Activated CD8-positive, alpha-beta T cell treated with anti-CD3 and anti-CD28 coated beads for 36 hours (primary cell): Measurements from ENCODE around the gene NEUROG3. TPM values are rescaled to one million over a fixed set of nuclear protein-coding genes. Genes with fewer than 3 reads are reported as not detected.

Experiments used
- ATAC-seq: fragments of 200-7000 bp; cut with Tn5 transposase; one replicate; pipeline ENCODE4 v1.10.0; 2021; ENCODE audit warnings: mild to moderate bottlenecking, moderate library complexity
- CTCF ChIA-PET: fragments of 350-600 bp; sonication (Branson Sonifier 250); formaldehyde crosslinking; loops from one replicate; lab custom pipeline; 2021; ENCODE audit warnings: antibody characterized with exemption; lab: Charles Lee
- POLR2A ChIA-PET: fragments of 350-600 bp; sonication (Branson Sonifier 250); formaldehyde crosslinking; loops from one replicate; lab custom pipeline; 2021; ENCODE audit warnings: antibody characterized with exemption; lab: Charles Lee
- DNase-seq: peaks from one replicate; pipeline ENCODE4 v3.0.0-alpha.2; 2020
- H3K27ac Mint-ChIP-seq: one replicate; pipeline ENCODE4 v1.8.0; 2021; ENCODE audit warnings: mild to moderate bottlenecking, mixed read lengths
- H3K27me3 Mint-ChIP-seq: one replicate; pipeline ENCODE4 v1.8.0; 2021; ENCODE audit warnings: mixed read lengths
- H3K36me3 Mint-ChIP-seq: one replicate; pipeline ENCODE4 v1.8.0; 2021; ENCODE audit warnings: low read depth, mixed read lengths
- H3K4me1 Mint-ChIP-seq: one replicate; pipeline ENCODE4 v1.8.0; 2021; ENCODE audit warnings: low read depth, mixed read lengths
- H3K4me3 Mint-ChIP-seq: one replicate; pipeline ENCODE4 v1.8.0; 2021; ENCODE audit warnings: mild to moderate bottlenecking, moderate library complexity, mixed read lengths
- H3K9me3 Mint-ChIP-seq: one replicate; pipeline ENCODE4 v1.8.0; 2021; ENCODE audit warnings: mixed read lengths
- intact Hi-C: fragments of 100-400 bp; cut with micrococcal nuclease; formaldehyde crosslinking; loops from one replicate; pipeline ENCODE4 v1.10.0; 2022
- total RNA-seq, 2 experiments: library from RNA; stranded (reverse); gene quantifications; one replicate each; pipeline ENCODE4 v1.2.3, GENCODE V29; 2021
- TF ChIP-seq, protein P1 (sequence below): fragments of 200-600 bp; IDR thresholded peaks from one replicate; pipeline ENCODE4 v1.8.0; 2022; ENCODE audit warnings: antibody characterized with exemption, mild to moderate bottlenecking

Gene NEUROG3
- total RNA-seq, 2 experiments from 2014 or later = 1.3 to 2.3 TPM

DNA sequence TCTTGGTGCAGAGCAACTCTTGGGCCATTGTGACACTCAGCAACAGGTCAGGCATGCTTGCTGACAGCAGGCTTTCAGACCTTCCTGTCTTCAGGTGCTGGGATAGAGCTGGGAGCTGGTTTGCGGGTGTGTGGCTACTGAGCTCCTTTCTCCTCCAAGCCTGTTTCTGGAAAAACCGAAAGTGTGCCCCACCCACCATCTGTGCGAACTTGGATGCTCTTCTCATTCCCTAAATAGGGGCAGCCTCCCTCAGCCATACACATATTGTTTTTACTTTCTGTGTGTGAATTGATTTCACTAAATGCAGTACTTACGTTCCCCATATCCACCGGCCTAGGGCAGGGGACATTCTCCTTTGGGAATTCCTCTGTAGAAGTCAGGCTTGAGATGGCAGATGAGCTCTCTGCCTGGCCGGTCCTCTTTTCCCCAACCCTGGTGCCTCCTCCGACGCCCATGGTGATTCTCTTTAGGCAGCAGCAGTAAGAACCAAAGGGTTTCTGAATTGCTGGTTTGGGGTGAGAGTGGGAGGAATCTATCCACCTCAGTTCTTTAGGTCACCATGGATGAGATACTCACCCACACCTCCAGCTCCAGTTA is 6.3 kb upstream of the NEUROG3 start:
- Mint-ChIP-seq H3K27me3 (peaks cover 54% of the 10 kb centered on the region), H3K4me1 (peaks cover 3% of the 10 kb centered on the region), H3K4me3 (no peak overlapping the region), H3K27ac (no peak overlapping the region), H3K9me3 (no peaks in the 10 kb centered on the region), H3K36me3 (no peaks in the 10 kb centered on the region)
- DNase-seq (no peak), ATAC-seq (no peak)
- POLR2A ChIA-PET = no interaction called here
- CTCF ChIA-PET = interaction anchor here (2.0 kb wide), 1 partner anchor 64 kb away, joined by 4 read pairs; no protein-coding TSS in a partner anchor
- TF ChIP-seq, protein P1, sequence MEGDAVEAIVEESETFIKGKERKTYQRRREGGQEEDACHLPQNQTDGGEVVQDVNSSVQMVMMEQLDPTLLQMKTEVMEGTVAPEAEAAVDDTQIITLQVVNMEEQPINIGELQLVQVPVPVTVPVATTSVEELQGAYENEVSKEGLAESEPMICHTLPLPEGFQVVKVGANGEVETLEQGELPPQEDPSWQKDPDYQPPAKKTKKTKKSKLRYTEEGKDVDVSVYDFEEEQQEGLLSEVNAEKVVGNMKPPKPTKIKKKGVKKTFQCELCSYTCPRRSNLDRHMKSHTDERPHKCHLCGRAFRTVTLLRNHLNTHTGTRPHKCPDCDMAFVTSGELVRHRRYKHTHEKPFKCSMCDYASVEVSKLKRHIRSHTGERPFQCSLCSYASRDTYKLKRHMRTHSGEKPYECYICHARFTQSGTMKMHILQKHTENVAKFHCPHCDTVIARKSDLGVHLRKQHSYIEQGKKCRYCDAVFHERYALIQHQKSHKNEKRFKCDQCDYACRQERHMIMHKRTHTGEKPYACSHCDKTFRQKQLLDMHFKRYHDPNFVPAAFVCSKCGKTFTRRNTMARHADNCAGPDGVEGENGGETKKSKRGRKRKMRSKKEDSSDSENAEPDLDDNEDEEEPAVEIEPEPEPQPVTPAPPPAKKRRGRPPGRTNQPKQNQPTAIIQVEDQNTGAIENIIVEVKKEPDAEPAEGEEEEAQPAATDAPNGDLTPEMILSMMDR = no peak
- intact Hi-C loops = no loop called here

DNA sequence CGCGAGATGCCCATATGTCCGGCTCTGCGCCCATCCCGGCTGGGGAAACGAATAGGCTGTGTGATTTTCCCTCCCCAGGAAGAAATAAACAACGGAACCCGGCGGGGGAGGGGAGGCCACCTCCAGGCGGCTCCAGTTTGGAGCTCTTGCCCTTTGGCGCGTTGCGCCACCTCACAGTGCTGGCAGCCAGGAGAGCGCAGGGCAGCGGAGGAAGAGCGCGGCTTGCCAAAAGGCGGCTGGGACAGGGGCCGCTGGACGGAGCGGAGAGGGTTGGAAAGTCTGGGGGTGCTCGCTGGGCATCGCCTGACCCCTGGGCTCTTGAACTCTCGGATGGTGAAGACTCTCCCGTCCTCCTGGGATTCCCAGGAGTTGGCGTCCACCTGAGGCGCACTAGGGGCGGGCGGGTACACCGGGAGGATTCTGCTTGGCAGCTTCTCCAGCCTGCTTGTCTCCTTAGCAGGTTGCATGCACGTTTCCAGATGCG is 5.3 kb upstream of the NEUROG3 start:
- TF ChIP-seq, protein P1 = no peak
- Mint-ChIP-seq H3K4me1 (peaks cover 11% of the 10 kb centered on the region), H3K4me3 (no peak overlapping the region), H3K27me3 (peaks cover 64% of the 10 kb centered on the region), H3K36me3 (no peaks in the 10 kb centered on the region), H3K9me3 (no peaks in the 10 kb centered on the region), H3K27ac (no peak overlapping the region)
- intact Hi-C loops = no loop called here
- CTCF ChIA-PET = interaction anchor here (2.0 kb wide), 1 partner anchor 63 kb away, joined by 4 read pairs; no protein-coding TSS in a partner anchor
- ATAC-seq (no peak), DNase-seq (no peak)
- POLR2A ChIA-PET = no interaction called here

DNA sequence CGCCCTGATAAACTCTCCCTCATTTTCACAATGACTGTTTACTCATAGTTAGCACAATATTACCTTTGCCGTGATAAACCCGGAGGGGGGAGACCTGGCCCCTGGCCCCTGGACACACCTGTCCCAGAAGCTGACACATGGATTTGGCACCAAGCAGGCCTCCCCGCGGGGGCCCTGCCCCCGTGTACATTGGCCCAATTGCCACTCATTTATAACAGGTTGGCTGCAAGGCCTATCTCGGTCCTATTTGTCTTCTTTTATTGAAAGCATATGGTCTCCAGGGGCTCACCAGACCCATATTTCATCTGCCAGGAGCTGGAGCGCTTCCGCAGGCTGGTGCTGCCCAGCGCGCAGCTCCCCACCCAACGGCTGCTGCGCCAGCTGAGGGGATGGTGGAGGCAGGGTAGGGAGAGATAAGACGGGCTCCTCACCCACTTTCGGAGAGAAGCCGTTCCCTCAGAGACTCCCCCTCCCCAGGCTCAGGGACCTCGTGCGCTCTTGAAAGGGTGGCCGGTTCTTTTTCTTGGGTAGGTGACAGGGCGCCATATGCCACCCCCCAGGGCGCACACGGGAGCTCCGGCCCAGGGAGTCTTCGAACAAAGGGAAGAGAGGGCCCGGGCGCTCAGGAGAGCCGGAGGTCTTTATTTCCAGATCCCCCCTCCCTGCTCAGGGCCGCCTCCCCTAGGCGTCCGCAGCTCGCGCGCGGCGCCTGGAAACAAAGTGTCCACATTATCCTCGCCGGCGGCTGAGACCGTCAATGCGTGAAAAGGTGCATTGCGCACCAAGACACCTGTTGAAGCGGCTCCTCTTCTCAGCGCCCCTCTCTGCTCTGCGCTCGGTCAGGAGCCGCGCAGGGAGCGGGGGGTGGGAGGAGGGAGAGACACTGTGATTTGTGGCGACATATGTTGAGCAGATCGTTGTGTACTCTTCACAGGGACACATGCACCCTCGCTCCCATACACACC is 4.3 kb upstream of the NEUROG3 start:
- Mint-ChIP-seq H3K27ac (no peak overlapping the region), H3K4me3 (no peak overlapping the region), H3K9me3 (no peaks in the 10 kb centered on the region), H3K4me1 (peaks cover 16% of the 10 kb centered on the region), H3K36me3 (no peaks in the 10 kb centered on the region), H3K27me3 (peaks cover 69% of the 10 kb centered on the region)
- ATAC-seq (no peak), DNase-seq (no peak)
- POLR2A ChIA-PET = interaction anchor here (0.6 kb wide), 1 partner anchor 711 kb away, joined by 3 read pairs; no protein-coding TSS in a partner anchor
- CTCF ChIA-PET = no interaction called here
- TF ChIP-seq, protein P1 = no peak
- intact Hi-C loops = no loop called here

DNA sequence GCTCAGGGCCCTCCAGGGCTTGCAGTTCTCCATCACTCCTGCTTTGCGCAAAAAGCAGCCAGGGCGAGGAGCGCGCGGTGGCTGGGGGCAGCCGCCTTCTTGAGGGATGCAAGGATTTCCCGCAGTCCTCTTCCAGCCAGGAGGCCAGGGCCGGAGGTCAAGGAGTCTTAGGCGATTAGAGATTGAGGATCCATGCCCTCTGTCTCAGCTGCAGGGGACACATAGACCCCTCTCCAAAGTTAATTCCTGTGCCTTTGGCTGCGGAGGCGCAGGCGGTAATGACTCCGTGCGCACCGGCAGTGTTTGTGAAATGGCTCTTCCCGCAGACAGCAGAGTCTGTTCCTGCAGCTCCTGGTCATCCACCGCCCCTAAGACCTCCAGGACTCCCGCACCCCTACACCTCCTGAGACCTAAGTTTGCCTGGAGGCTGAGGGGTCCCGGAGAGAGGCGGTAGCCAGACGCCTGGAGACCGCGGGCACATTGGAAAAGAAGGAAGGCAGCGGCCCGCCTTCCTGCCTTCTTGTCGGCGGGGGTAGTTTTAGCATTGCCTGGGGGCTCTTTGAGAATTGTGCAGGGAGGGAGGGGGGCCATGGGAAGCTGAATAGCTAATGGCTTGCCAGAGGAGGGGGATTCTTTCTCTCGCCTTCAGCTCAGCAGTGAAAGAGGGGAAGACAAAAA is 3.3 kb upstream of the NEUROG3 start:
- ATAC-seq (no peak), DNase-seq (no peak)
- CTCF ChIA-PET = no interaction called here
- Mint-ChIP-seq H3K4me3 (no peak overlapping the region), H3K36me3 (no peaks in the 10 kb centered on the region), H3K27me3 (peaks cover 75% of the 10 kb centered on the region), H3K9me3 (no peaks in the 10 kb centered on the region), H3K4me1 (peaks cover 20% of the 10 kb centered on the region), H3K27ac (no peak overlapping the region)
- TF ChIP-seq, protein P1 = no peak
- intact Hi-C loops = no loop called here
- POLR2A ChIA-PET = interaction anchor here (0.5 to 1.0 kb wide), 2 partner anchors 9 to 69 kb away, joined by 3 to 4 read pairs; no protein-coding TSS in a partner anchor
